Epithelial cell of proximal tubule (primary cell): ENCODE measurements around the gene HDAC4. TPM values are rescaled to one million over a fixed set of nuclear protein-coding genes. Genes with fewer than 3 reads are reported as not detected.

Experiments used
- DNase-seq: peaks from one replicate; pipeline ENCODE4 v3.0.0-alpha.2; 2011; ENCODE audit warnings: low read depth
- H3K4me3 ChIP-seq: 2 replicates; pipeline ENCODE4 v1.5.1; 2011; ENCODE audit warnings: low read depth, mild to moderate bottlenecking, low read length
- CTCF ChIP-seq: conservative IDR thresholded peaks from 2 replicates; pipeline ENCODE4 v1.5.1; 2012; ENCODE audit warnings: low read depth, mild to moderate bottlenecking, low read length
- total RNA-seq: library from RNA; depleted of rRNA; stranded (reverse); fragments of >200 nt; gene quantifications from 2 replicates; pipeline ENCODE4 v1.2.3, GENCODE V29; 2015

HDAC4 gene
- total RNA-seq, 1 donor from 2014 or later, result 23.2 TPM

- TF ChIP-seq CTCF, result no peak
- no peak overlapping the region for H3K4me3 ChIP-seq
- no peak for DNase-seq
Observed at GRCh38 chr2:239372835-239373234, 28.0 kb downstream of the HDAC4 start.

GRCh38 chr2:239371726-239372686 is 28.8 kb downstream of the HDAC4 start:
- DNase-seq, result no peak
- TF ChIP-seq CTCF, result no peak
- H3K4me3 ChIP-seq, result no peak overlapping the region

- DNase-seq, result no peak
- no peak overlapping the region for H3K4me3 ChIP-seq
- TF ChIP-seq CTCF, result no peak
Observed at GRCh38 chr2:239370876-239371725, 29.7 kb downstream of the HDAC4 start.

- H3K4me3 ChIP-seq, result no peak overlapping the region
- DNase-seq, result no peak
- TF ChIP-seq CTCF, result no peak
Observed at GRCh38 chr2:239370403-239370802, 30.4 kb downstream of the HDAC4 start.

GRCh38 chr2:239369631-239370161 is 31.1 kb downstream of the HDAC4 start:
- no peak overlapping the region for H3K4me3 ChIP-seq
- no peak for TF ChIP-seq CTCF
- no peak for DNase-seq

- no peak overlapping the region for H3K4me3 ChIP-seq
- TF ChIP-seq CTCF, result no peak
- no peak for DNase-seq
Observed at GRCh38 chr2:239368906-239369552, 31.8 kb downstream of the HDAC4 start.
